ENCODE measurements around the gene MEGF9.
"Not testable (repeated sequence)": the region's sequence is repeated elsewhere in the genome, so short reads cannot be mapped to it uniquely, and the experiment has no call there.

Gene MEGF9

DNA sequence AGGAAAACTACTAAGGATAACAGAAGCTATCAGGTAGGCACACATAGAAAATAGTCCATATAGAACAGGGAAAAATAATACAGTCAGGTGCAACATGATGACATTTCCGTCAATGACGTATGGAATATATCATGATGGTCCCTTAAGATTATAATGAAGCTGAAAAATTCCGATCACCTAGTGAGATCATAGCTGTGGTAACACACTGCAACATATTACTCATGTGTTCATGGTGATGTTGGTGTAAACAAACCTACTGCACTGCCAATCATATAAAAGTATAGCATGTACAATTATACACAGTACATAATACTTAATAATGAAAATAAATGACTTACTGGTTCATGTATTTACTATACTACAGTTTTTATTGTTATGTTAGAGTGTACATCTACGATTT is 60.0 kb downstream of the MEGF9 start:
- DNase-seq = no peak

DNA sequence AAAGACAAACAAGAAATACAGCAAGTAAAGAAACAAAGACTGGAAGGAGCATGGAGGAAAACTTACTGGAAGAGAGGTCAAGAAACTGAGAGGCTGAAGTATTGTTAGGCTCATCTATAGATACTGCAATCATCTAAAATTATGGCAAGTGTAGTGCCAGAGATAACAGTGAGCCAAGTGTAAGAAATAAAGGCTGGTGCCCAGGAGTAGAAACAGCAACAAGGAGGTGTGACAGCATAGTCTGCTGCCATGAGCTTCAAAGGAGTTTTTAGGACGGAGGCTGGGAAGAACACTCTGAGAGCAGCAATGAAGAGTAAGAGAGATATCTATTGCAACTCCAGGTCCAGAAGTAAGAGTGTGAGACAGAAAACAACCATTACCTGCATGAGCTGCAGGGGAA is 60.5 kb downstream of the MEGF9 start:
- DNase-seq = no peak

DNA sequence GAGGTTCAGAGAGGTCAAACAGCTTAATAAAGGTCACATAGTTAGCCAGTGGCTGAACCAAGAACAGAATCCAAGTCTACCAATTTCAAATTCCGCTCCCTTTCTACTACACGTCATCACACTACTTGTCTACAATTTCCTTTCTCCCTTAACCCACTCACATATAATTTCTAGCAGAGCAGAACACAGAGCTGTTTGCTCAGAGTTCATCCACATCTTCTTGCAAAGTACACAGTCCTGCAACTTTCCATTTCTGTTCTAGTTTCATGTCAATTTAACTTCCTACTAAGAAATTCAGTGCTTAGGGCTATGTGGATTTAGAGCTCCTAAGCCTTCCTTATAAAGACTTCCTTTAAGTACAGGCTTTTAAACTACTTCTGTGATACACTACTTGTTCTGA is 61.3 kb downstream of the MEGF9 start:
- DNase-seq = no peak

DNA sequence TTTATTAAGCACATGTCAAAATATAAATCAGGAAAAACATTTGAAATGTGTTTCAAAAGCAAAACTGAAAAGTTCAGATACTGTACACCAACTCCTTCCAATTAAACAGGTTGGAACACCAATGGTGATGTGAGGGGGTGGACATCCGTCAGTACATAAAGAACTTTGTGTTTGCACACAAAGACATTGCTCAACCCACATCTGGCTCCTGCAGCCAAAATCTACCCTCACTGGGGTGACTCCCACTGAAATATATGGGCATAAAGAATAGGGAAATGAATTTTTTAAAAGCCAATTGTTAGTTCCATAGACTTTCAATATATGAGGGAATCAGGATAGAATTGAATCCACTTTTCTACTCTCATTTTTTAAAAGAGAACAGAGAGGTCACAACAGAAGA is 63.9 kb downstream of the MEGF9 start:
- no peak for DNase-seq

DNA sequence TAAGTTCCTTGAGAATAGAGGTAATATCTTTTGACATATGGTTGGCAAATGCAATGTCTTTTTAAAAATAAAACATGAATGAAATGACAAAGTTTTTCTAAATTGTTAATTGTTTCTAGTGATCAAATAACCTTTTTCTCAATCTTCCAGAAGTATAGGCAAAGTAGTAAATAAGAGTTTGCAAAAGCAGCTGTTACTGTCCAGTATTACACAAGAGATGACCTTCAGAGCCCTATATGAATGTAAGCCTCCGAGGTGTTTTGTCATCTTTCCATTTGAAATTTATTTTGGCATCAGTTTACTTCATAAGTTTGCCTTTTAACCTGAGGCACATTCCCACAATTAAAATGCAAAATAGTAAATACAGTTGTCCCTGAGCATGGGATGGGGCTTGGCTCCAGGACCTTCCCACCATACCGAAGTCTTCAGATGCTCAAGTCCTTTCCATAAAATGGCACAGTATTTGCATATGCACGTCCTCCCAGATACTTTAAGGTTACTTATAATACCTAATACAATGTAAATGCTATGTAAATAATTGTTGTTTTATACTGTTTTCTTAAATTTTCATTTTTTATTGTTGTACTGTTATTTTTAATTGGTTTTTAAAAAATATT is 65.6 kb downstream of the MEGF9 start:
- DNase-seq = peak; percentile 64

DNA sequence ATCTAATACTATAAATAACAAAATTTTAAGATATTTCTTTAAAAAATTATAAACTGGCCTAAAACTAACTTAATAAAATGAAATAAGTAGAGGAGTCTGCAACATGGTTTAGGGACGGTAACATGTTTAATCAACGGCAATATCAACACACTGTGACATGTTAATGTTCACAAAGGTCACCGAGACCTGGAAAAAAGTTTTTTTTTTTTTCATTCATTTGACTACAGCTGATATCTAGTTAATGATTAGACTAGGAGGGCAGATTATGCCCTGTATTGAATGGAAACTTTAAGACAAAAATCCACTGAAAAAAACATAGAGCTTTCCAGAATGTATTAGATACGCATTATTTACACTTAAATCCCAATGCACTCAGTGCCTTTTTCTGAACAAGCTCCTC is 67.3 kb downstream of the MEGF9 start:
- peak; percentile 39 to 71 for DNase-seq

DNA sequence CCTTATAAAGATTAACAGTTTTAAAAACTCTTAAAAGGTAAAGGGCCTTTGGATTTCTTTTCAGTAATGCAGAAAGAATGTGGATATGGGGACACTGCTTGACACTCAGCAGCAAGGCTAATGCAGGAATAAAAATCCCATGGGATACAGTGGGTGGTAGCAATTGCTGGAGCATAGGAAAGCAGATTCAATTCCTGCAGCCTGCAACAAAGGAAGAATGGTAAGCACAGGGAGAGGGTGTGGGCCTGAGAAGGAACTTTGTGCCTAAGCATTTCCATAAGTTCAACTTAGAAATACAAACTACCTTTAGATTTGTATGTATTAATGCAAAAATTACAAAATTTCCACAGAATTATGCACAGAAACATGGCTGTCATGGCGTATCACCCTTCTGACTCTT is 68.5 kb downstream of the MEGF9 start:
- peak; percentile 26 to 69 for DNase-seq

DNA sequence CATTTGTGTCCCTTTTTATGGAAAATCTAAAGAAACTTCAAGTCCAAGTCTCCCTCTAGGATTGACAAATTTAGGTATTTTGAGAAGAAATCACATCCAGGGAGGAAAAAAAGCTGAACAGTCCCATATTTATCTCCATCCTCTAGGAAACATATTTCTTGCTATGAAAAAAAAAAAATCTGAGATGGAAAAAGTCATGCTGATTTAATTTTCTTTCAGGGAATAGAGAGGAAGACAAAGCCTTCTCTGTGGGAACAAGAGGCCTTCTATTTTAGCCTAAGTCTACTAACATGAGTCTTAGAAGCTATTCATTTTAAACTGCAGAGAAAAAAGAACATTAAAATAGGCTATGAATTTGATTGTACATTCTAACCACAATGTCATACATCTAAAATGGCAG is 71.2 kb downstream of the MEGF9 start:
- DNase-seq = no peak

DNA sequence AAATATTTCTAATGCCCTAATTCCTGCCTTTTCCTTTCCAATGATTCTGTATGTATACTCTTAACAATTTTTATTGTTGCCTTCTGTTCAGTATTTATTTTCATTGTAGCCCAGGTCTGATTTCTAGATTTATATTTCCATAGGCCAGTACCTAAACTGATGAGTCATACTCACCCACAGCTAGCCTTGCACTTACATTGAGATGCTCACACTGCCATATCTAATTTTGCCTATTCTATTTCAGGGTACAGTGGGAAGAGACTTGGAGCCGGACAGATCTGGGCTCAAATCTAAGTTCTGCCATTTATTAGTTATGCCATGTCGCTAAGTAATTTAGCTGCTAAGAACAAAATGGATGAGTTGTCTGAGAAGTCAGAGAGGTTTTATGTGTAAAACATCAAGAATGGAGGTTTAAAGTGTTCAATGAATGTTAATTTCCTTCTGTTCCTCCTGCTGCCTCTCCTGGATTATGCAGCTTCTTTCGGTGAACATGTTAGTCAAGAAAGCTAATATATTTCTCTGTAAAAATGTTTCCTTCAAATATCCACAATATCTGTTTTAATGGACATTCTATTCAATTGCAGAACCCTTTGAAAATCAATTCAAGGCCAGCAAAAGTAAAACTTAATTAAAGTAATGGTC is 72.0 kb downstream of the MEGF9 start:
- DNase-seq = no peak

DNA sequence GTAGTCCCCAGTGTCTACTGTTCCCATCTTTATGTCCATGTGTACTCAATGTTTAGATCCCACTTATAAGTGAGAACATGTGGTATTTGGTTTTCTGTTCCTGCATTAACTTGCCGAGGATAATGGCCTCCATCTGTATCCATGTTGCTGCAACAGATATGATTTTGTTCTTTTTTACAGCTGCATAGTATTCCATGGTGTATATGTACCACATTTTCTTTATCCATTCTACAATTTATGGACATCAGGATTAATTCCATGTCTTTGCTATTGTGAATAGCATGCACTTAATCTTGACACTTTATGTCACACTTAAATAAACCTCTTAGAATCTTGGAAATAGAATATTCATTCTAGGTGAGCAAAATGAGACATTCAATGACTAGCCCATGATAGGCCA is 73.4 kb downstream of the MEGF9 start:
- not testable (repeated sequence) for DNase-seq

DNA sequence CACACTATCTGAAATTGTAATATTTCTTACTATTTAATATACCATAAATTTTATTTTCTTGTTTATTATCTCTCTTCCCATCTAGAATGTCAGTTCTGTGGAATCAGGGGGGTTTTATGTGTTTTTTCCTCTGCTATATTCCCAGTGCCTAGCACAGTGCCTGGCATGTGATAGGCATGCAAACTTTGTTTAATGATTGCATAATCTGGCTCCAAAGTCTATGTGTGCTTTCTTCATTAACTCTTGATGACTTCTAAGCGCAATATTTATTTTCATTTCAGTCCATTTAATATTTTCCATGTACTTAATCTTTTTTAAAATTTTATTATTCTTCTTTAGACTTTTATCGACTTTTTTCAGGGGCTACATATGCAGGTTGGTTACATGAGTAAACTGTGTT is 73.9 kb downstream of the MEGF9 start:
- no peak for DNase-seq

DNA sequence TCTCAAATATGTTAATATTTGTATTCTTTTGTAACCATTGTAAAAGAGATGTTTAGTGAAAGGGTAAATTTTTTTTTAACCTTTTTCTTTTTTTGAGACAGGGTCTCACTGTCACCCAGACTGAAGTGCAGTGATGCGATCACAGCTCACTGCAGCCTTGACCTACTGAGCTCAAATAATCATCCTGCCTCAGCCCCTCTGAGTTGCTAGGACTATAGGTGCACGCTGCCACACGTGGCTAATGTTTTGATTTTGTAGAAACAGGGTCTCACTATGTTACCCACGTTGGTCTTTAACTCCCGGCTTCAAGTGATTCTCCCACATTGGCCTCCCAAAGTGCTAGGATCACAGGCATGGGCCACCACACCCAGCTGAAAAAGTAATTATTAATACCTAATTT is 76.4 kb downstream of the MEGF9 start:
- DNase-seq = no peak

DNA sequence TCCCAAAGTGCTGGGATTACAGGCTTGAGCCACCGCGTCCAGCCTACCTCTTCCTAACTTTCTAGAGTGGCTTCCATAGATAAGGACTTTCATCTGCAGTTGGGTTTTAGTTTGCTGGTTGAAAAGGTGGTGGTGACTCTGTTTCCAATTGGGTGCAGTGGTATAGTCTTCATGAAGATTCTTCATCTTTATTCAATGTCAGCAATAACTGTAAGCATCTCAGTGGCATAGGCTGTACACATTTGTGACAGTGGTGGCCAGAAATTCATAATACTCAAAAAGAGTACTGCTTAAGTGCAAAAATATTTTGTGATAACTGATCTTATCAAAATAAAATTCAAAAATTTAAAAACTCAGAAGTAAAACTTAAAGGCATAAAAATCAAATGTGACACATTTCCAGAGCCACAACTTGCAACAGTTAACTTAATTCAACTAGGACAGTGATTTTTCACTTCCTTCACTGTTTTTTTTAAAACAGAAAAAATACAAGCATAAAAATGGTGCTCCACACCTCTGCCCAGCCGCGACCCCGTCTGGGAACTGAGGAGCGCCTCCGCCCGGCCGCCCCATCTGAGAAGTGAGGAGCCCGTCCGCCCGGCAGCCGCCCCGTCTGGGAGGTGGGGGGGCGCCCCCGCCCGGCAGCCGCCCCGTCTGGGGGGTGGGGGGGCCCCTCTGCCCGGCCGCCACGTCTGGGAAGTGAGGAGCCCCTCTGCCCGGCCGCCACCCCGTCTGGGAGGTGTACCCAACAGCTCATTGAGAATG is 77.9 kb downstream of the MEGF9 start:
- DNase-seq = no peak

DNA sequence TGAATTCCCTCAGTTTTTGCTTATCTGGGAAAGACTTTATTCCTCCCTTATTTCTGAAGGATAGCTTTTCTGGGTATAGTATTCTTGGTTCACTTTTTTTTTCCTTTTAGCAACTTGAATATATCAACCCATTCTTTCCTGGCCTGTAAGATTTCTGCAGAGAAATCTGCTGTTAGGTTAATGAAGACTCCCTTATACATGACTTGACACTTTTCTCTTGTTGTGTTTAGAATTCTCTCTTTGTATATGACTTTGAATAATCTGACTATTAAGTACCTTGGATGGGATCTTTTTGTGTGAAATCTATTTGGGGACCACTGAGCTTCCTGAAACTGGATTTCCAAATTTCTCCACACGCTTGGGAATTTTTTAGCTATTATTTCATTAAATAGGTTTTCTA is 79.3 kb downstream of the MEGF9 start:
- DNase-seq = no peak

DNA sequence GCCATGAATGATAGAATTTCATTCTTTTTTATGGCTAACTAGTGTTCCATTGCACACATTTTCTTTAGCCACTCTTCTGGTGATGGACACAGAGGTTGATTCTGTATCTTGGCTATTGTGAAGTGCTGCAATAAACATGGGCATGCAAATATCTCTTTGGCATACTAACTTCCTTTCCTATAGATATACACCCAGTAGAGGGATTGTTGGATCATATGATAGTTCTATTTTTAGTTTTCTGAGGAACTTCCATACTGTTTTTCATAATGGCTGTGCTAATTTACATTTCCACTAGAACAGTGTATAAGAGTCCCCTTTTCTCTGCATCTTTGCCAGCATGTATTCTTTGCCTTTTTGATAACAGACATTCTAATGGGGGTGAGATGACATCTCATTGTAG is 83.9 kb downstream of the MEGF9 start:
- peak; percentile 85 to 92 for DNase-seq

DNA sequence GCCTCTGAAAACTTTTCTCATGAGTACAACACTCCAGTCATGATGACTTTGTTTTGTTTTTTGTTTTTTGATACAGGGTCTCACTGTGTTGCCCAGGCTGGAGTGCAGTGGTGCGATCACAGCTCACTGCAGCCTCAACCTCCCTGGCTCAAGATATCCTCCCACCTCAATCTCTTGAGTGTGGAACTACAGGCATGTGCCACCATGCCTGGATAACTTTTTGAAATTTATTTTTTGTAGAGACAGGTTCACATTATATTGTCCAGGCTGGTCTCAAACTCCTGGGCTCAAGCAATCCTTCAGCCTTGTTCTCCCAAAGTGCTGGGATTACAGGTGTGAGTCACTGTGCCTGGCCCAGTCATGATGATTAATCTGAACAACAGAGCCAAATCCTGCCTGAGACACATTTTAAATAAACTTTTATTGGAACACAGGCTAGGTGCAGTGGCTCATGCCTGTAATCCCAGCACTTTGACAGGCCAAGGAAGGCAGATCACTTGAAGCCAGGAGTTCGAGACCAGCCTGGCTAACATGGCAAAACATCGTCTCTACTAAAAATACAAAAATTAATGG is 85.3 kb downstream of the MEGF9 start:
- not testable (repeated sequence) for DNase-seq

DNA sequence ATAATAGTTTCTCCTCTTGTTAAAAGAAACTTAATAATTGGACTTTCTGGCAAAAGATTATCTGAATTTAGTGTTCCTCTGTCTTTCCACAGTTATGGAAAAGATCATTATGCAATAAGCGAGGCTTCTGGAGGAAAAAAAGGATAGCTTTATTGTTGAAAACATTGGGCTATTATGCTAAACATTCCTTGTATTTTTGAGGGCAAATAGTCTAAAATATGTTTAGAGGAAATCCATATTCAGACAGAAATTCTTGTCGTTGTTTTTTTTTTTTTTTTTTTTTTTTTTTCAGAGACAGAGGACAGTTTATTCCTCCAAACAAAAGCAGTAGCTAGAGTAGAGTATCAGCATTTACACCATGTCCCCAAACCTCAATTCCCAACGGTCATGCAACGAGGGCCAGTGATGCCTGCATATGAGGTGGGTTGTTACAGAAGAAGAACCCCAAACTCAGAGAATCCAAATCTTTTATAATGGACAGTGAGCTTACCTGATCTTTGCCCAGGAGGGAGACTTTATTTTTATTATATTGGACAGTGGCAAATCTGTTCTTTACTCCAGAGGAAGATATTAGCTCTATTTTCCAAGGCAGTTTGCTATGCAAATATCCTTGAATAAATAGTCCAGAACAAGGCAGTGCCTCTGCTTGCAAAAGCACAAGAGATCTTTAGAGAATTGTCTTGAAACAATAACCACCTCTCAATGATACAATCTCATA is 85.9 kb downstream of the MEGF9 start:
- DNase-seq = peak; percentile 70 to 79

DNA sequence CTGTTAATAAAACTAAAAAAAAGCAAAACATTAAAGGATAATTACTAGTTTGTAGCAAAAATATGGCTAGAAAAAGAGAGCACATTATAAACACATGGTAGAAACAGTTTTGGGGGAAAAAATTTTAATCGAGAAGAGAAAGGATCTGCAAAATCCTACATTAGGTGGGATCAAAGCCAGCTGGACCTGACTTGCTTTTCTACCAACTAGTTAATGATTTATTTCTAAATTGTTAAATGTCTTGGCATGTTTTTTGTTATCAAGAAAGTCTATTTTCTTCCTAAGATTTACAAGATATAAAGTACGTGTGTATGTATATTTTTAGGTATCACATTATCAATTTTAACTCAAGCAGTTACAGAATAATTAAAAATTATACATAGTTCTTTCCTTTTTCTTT is 87.2 kb downstream of the MEGF9 start:
- no peak for DNase-seq

DNA sequence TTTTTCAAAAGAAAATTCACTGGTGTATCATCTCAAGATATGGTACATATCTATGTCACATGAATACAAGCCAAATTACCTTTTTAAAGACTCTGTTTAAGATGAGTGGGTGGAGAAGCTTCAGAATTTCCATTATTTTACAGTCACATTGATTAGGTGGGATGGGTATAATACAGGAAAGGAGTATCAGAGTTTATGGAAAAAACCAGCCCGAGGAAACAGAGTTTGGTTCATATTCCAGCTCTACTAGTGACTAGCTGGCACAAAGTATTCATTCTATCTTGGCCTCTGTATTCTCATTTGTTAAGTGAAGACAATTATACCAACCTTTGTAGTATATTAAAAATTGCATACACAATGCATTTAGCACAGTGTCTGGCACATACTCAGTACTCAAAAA is 87.8 kb downstream of the MEGF9 start:
- DNase-seq = no peak

DNA sequence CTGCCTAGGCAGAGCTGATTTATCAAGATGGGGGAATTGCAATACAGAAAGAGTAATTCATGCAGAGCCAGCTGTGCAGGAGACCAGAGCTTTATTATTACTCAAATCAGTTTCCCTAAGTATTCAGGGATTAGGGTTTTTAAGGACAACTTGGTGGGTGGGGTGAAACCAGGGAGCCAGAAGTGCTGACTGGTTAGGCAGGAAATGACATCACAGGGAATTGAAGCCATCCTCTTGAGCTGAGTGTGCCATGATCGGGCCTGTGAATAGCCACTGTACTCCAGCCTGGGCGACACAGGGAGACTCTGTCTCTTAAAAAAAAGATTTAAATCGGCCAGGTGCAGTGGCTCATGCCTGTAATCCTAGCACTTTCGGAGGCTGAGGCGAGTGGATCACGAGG is 89.0 kb downstream of the MEGF9 start:
- no peak for DNase-seq

DNA sequence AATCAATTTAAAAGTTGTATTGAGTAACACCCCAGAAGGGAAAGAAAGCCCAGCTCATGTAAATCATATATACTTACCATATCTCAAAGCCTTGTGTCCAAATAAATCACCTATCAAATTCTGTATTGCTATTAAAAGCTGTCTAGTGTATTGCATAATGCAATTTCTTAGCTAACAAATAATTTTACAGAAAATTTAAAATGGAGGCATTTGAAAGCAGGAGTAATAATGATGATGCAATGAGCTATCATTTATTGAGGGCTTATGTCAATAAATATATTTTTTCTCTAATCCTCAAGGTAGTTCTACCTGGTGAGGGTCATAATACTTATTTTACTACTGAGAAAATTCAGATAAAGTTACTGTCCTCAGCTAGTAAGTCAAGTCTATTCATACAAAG is 91.5 kb downstream of the MEGF9 start:
- DNase-seq = no peak

DNA sequence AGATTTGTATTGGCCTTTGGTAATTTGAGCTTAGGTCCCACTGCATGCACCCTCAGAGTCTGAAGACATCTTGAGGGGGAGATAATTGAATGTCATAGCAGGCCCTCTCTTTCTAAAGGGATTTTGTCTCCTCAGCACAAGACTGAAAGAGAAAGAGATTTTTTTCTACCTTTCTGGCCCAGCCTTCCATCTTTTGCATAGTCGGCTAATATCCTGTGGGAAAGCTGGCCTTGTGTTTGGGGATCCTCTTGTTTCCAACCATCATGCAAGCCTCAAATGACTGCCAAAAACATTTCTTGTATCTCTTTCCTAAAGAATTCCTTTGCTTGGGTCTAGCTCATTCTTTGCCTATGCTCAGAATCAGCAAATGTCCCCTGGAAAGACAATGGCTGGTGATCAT is 92.3 kb downstream of the MEGF9 start:
- DNase-seq = no peak

Measured in NCI-H526 (cell line).